HG02981 (cell line): ENCODE measurements around the gene BLOC1S4.

Experiments used
- ATAC-seq: cut with Tn5 transposase; IDR thresholded peaks from one replicate; pipeline ENCODE4 v1.9.1; 2021; ENCODE audit warnings: mild to moderate bottlenecking, moderate library complexity; ENCODE audit not compliant: unreplicated experiment

The BLOC1S4 gene

GRCh38 chr4:6689506-6689960 is 26.4 kb upstream of the BLOC1S4 start:
- no peak for ATAC-seq

DNA sequence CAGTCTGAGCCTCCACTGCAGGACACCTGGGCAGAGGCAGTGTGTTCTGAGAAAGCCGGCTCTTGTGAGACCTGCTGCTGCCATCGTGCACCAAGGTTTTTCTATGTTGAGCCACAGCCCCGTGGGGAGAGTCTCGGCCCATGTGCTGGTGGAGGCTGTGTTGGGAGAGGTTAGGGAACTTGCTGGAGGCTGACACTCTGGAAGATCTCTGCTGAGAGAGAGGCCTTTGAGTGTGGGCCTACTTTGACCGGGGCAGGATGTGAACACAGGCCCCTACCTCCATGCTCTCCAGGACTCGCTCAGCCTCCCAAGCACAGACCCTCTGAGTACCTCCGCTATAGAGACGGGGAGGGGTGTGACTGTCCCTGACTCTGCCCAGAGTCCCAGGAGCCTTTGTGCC is 23.6 kb upstream of the BLOC1S4 start:
- no peak for ATAC-seq

- ATAC-seq, result no peak
Measured at GRCh38 chr4:6692806-6693205, 23.2 kb upstream of the BLOC1S4 start.

- ATAC-seq, result no peak
Measured at GRCh38 chr4:6693231-6694176, 22.5 kb upstream of the BLOC1S4 start, which contains the start of gene S100P. Gene S100P, plus strand, starts transcription at chr4:6693878. Its CDS starts 55 bp downstream, at chr4:6693933.

- ATAC-seq, result no peak
Measured at GRCh38 chr4:6694177-6694901, 21.6 kb upstream of the BLOC1S4 start.

GRCh38 chr4:6695660-6696610 is 20.0 kb upstream of the BLOC1S4 start:
- no peak for ATAC-seq

- no peak for ATAC-seq
Measured at GRCh38 chr4:6696611-6697010, 19.4 kb upstream of the BLOC1S4 start.

GRCh38 chr4:6697131-6697530 is 18.8 kb upstream of the BLOC1S4 start:
- ATAC-seq, result no peak

DNA sequence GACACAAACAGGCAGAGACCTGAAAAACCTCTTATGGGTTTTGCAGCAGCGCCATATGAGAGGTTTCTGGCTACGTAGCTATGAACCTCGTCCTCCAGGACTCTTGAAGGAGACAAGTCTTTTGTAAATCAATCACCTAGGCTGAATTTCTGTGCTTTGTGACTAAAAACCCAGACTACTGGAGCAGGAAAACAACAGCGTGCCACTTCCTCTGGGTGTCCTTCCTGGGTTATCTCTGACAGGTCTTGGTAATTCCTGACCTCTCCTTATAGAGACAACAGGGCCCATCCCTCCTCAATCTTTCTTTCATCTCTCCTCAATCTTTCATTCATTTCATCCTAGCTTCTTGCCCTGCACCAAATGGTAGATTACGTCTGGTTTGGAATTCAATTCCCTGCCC is 16.6 kb upstream of the BLOC1S4 start:
- ATAC-seq, result no peak

GRCh38 chr4:6699903-6700302 is 16.1 kb upstream of the BLOC1S4 start:
- ATAC-seq, result no peak

GRCh38 chr4:6701371-6701770 is 14.6 kb upstream of the BLOC1S4 start:
- no peak for ATAC-seq

DNA sequence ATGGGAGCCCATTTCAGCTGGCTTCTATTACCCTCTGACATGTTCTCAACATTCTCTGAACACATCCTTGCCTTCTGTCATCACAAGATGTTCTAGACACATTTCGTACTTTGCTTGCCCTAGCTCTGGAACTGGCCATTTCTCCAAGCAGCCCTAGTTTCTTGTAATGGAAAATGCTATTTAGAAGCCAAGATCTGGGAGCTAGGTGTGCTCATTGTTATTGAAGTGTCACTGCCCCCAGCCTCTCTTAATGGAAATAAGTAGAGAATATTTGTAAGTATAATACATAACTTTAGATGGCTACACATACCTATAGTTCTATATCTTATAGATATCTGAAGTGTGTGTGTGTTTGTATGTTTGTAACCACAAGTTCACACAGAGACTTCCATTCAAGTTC is 13.2 kb upstream of the BLOC1S4 start:
- no peak for ATAC-seq

- no peak for ATAC-seq
Measured at GRCh38 chr4:6703786-6704185, 12.2 kb upstream of the BLOC1S4 start.

DNA sequence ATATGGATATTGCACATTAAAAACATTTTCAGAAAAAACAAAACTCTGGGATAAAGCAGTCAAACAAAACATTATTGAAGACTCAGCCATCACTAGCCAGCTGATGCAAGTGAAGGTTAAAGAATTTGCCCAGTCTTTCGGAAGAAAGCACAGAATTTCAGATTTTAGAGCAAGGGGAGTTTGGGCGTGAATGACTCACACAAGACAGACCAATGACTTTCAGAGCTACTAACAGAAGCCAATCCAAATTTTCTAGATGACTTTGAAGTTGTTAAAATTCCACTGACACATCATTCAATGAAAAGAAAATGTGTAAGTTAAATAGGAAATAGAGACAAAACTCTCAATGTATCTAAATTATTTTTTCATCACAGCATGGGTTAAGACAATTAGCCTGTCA is 10.3 kb upstream of the BLOC1S4 start:
- ATAC-seq, result no peak

DNA sequence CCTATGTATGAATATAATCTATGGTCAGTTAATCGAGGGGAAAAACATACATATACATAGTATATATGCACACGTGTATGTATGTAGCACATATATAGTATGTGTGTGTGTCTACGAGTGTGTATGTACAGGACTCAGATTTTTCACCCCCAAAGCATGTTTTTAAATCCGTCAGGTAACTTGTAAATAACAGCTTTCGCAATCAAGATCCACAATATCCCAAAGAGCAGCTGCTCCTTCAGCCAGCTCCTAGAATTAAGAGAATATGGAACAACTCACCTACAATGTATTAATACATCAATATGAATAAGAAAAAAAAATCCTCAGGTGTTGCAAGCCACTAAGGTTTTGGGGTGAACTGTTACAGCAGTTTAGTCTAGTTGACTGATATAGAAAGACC is 9.8 kb upstream of the BLOC1S4 start:
- ATAC-seq, result no peak

- peak; percentile 67 for ATAC-seq
Measured at GRCh38 chr4:6709230-6710114, 6.5 kb upstream of the BLOC1S4 start, which contains the start of gene MRFAP1L1. Gene MRFAP1L1, minus strand, starts transcription at chr4:6709865. Its CDS starts 236 bp downstream, at chr4:6709629.

GRCh38 chr4:6710282-6710681 is 5.7 kb upstream of the BLOC1S4 start:
- no peak for ATAC-seq

GRCh38 chr4:6710996-6711395 is 5.0 kb upstream of the BLOC1S4 start:
- ATAC-seq, result no peak

DNA sequence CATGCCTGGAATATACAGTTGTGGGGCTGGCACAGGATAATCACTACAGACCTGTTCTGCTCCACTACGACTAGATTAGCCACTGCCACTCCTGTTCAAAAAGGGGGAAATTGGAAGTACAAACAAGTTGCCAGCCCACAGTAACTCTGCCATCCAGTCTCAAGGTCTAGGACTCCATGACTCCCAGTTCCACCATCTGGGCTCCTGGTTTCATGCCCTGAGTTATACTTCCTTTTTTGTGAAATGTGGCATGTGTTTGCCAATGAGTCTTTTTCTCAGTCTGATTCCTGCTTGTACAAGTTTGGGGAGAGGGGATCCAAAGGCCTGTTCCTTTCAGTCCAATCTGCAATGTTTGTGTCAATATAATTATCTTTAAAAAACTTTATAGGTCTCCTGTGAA is 1.0 kb upstream of the BLOC1S4 start:
- no peak for ATAC-seq

DNA sequence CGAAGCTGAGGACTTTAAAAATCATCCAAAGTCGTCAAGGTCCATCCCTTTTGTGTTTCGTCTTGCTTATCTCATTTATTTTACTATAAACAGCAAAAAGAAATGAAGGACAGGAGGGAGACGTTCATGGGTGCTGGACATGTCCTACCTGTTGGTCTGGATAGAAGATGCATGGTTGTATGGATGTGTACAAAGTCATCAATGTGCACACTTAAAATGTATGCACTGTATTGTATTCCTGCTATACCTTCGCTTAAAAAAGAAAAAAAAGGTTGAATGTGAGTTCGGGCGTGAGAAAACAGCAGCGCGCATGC is 313 bp upstream of the BLOC1S4 start:
- ATAC-seq, result no peak
